Measurements from ENCODE around the gene KATNAL2. TPM values are rescaled to one million over a fixed set of nuclear protein-coding genes. Genes with fewer than 3 reads are reported as not detected.

Gene KATNAL2
- total RNA-seq, 1 donor from 2014 or later, result 39.9 TPM

- H3K9me3 Mint-ChIP-seq, result peaks cover 12% of the 10 kb centered on the region
- H3K4me2 ChIP-seq, result no peak overlapping the region
- H3F3A ChIP-seq (ENCODE audit: low read depth), result peaks cover 13% of the 10 kb centered on the region
- no peak overlapping the region for H3K27ac ChIP-seq
- H3K9me3 ChIP-seq (ENCODE audit: low read depth), result no peaks in the 10 kb centered on the region
- H2AFZ ChIP-seq (replicated peaks), result no peak overlapping the region
- TF ChIP-seq EZH2 (IDR thresholded peaks at IDR 0.05), result no peak
- no peak for TF ChIP-seq CTCF (IDR thresholded peaks at IDR 0.05)
- no peak for TF ChIP-seq EZH2phosphoT487 (IDR thresholded peaks at IDR 0.05)
- H3K36me3 Mint-ChIP-seq, result peaks cover 2% of the 10 kb centered on the region
- peaks cover 8% of the 10 kb centered on the region for H4K20me1 ChIP-seq (ENCODE audit: low read depth)
- no peak overlapping the region for H3K27ac Mint-ChIP-seq
- no peak overlapping the region for H3K9ac ChIP-seq
- no peaks in the 10 kb centered on the region for H3K36me3 ChIP-seq
- peaks cover 4% of the 10 kb centered on the region for H3K27me3 Mint-ChIP-seq (ENCODE audit: insufficient read depth, low read depth)
- H3K4me1 Mint-ChIP-seq, result peaks cover 22% of the 10 kb centered on the region
- H3K4me3 ChIP-seq, result no peak overlapping the region
- H3K79me2 ChIP-seq (ENCODE audit: low read depth), result peaks cover 12% of the 10 kb centered on the region
- peaks cover 4% of the 10 kb centered on the region for H3K4me1 ChIP-seq
- no peaks in the 10 kb centered on the region for H3K27me3 ChIP-seq
- H3K4me3 Mint-ChIP-seq, result no peak overlapping the region
- DNase-seq (ENCODE audit: low spot score), result no peak
Measured at GRCh38 chr18:46920653-46921052, 3.3 kb downstream of the KATNAL2 start.

- no peak overlapping the region for H3K4me3 Mint-ChIP-seq
- Histone ChIP-seq H3F3A (ENCODE audit: low read depth) (no peaks in the 10 kb centered on the region), H3K36me3 (no peaks in the 10 kb centered on the region), H3K4me2 (no peak overlapping the region), H3K9me3 (ENCODE audit: low read depth) (no peaks in the 10 kb centered on the region), H3K79me2 (ENCODE audit: low read depth) (no peaks in the 10 kb centered on the region), H3K27ac (no peak overlapping the region), H3K4me3 (no peak overlapping the region), H3K4me1 (no peaks in the 10 kb centered on the region), H3K9ac (no peak overlapping the region), H3K27me3 (no peaks in the 10 kb centered on the region), H2AFZ (replicated peaks) (no peak overlapping the region), H4K20me1 (ENCODE audit: low read depth) (no peaks in the 10 kb centered on the region)
- no peaks in the 10 kb centered on the region for H3K9me3 Mint-ChIP-seq
- H3K4me1 Mint-ChIP-seq, result peaks cover 3% of the 10 kb centered on the region
- DNase-seq (ENCODE audit: low spot score), result no peak
- no peak overlapping the region for H3K27ac Mint-ChIP-seq
- TF ChIP-seq EZH2 (IDR thresholded peaks at IDR 0.05), result no peak
- TF ChIP-seq EZH2phosphoT487 (IDR thresholded peaks at IDR 0.05), result no peak
- TF ChIP-seq CTCF (IDR thresholded peaks at IDR 0.05), result no peak
- H3K27me3 Mint-ChIP-seq (ENCODE audit: insufficient read depth, low read depth), result no peaks in the 10 kb centered on the region
- no peaks in the 10 kb centered on the region for H3K36me3 Mint-ChIP-seq
Measured at GRCh38 chr18:46939337-46939963, 22.0 kb downstream of the KATNAL2 start.

GRCh38 chr18:46939998-46940571, 22.7 kb downstream of the KATNAL2 start:
- H3K4me3 ChIP-seq, result no peak overlapping the region
- H3K79me2 ChIP-seq (ENCODE audit: low read depth), result no peaks in the 10 kb centered on the region
- no peaks in the 10 kb centered on the region for H3K36me3 ChIP-seq
- DNase-seq (ENCODE audit: low spot score), result no peak
- TF ChIP-seq CTCF (IDR thresholded peaks at IDR 0.05) (no peak), EZH2phosphoT487 (IDR thresholded peaks at IDR 0.05) (no peak), EZH2 (IDR thresholded peaks at IDR 0.05) (no peak)
- H3K9ac ChIP-seq, result no peak overlapping the region
- Mint-ChIP-seq H3K27ac (no peak overlapping the region), H3K36me3 (no peaks in the 10 kb centered on the region), H3K27me3 (ENCODE audit: insufficient read depth, low read depth) (no peaks in the 10 kb centered on the region), H3K4me3 (no peak overlapping the region), H3K4me1 (peaks cover 3% of the 10 kb centered on the region), H3K9me3 (no peaks in the 10 kb centered on the region)
- H3K27me3 ChIP-seq, result no peaks in the 10 kb centered on the region
- H4K20me1 ChIP-seq (ENCODE audit: low read depth), result no peaks in the 10 kb centered on the region
- H2AFZ ChIP-seq (replicated peaks), result no peak overlapping the region
- H3K4me2 ChIP-seq, result no peak overlapping the region
- no peaks in the 10 kb centered on the region for H3F3A ChIP-seq (ENCODE audit: low read depth)
- no peak overlapping the region for H3K27ac ChIP-seq
- no peaks in the 10 kb centered on the region for H3K4me1 ChIP-seq
- H3K9me3 ChIP-seq (ENCODE audit: low read depth), result no peaks in the 10 kb centered on the region

All from neural progenitor cell (in vitro differentiated cells).